Kidney epithelial cell (primary cell): ENCODE measurements around the gene HSFX2. TPM values are rescaled to one million over a fixed set of nuclear protein-coding genes. Genes with fewer than 3 reads are reported as not detected.
"Not testable (repeated sequence)": the region's sequence is repeated elsewhere in the genome, so short reads cannot be mapped to it uniquely, and the experiment has no call there.

Experiments used
- DNase-seq: peaks from one replicate; pipeline ENCODE4 v3.0.0-alpha.2; 2010; ENCODE audit warnings: low read depth
- H3K27me3 ChIP-seq: 2 replicates; pipeline ENCODE4 v1.6.0; 2011; ENCODE audit warnings: low read length; ENCODE audit not compliant: control insufficient read depth, insufficient read depth
- H3K36me3 ChIP-seq: 2 replicates; pipeline ENCODE4 v1.5.1; 2011; ENCODE audit warnings: low read length; ENCODE audit not compliant: control insufficient read depth, insufficient read depth
- H3K4me3 ChIP-seq: 2 replicates; pipeline ENCODE4 v1.5.1; 2011; ENCODE audit warnings: low read depth, mild to moderate bottlenecking, control low read depth, low read length
- CTCF ChIP-seq: IDR thresholded peaks from 2 replicates; pipeline ENCODE4 v1.5.1; 2011; ENCODE audit warnings: mild to moderate bottlenecking, moderate library complexity, low read length, control low read depth, inconsistent platforms; ENCODE audit not compliant: insufficient read depth, poor library complexity, severe bottlenecking
- total RNA-seq: library from RNA; depleted of rRNA; stranded (reverse); fragments of >200 nt; gene quantifications from 2 replicates; pipeline ENCODE4 v1.2.3, GENCODE V29; 2015

Gene HSFX2, protein sequence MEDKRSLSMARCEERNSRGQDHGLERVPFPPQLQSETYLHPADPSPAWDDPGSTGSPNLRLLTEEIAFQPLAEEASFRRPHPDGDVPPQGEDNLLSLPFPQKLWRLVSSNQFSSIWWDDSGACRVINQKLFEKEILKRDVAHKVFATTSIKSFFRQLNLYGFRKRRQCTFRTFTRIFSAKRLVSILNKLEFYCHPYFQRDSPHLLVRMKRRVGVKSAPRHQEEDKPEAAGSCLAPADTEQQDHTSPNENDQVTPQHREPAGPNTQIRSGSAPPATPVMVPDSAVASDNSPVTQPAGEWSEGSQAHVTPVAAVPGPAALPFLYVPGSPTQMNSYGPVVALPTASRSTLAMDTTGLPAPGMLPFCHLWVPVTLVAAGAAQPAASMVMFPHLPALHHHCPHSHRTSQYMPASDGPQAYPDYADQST
- total RNA-seq, result 0.17 TPM in 1 of 2 replicates, not detected in the other

DNA sequence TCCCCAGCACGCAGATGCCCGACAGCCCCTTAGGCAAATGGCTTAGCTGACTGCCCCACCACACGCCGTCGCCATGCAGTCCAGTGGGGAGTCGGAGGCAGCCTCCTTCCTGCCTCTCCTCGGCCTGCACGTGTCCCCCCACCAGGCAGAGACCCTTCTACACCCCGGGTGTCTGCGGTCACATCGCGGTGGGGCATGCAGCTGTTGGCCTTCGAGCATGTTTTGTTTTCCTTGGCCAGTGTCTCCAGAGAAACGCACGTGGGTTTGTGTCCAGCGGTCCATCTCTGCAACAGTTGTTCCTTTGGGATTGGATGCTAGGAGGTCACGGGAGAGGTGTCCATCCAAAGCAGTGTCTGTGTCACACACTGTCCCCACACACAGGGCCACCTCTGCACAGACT is at the start of gene HSFX2:
HSFX2 (minus strand) TSS at position 101 of the 400 bp plus-strand sequence. CDS start 614 bp downstream, outside the sequence.
- H3K4me3 ChIP-seq, H3K27me3 ChIP-seq, DNase-seq, H3K36me3 ChIP-seq: not testable (repeated sequence)

DNA sequence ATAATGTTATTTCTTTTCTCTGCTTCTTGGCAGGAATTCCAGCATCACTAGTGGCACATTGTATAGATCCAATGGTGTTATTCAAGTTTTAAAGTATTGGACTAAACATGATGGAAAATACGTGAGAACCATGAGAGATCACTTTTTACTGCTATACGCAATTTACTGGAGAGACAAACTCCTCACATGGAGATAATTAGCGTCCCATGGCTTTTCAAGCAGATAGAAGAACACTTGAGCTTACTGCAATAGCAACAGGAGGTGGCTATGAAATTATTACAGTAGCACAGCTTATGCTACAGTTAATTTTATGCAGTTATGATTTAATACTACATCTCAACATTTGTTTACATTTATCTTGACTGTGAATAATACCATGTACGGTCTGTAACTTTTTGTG is 48.4 kb upstream of the HSFX2 start:
- Histone ChIP-seq H3K4me3 (no peak overlapping the region), H3K27me3 (no peaks in the 10 kb centered on the region), H3K36me3 (no peaks in the 10 kb centered on the region)
- DNase-seq, result no peak
- TF ChIP-seq CTCF, result no peak

- Histone ChIP-seq H3K27me3 (no peaks in the 10 kb centered on the region), H3K4me3 (no peak overlapping the region), H3K36me3 (no peaks in the 10 kb centered on the region)
- TF ChIP-seq CTCF, result no peak
- no peak for DNase-seq
Measured at GRCh38 chrX:149641835-149642234, 46.7 kb upstream of the HSFX2 start.

DNA sequence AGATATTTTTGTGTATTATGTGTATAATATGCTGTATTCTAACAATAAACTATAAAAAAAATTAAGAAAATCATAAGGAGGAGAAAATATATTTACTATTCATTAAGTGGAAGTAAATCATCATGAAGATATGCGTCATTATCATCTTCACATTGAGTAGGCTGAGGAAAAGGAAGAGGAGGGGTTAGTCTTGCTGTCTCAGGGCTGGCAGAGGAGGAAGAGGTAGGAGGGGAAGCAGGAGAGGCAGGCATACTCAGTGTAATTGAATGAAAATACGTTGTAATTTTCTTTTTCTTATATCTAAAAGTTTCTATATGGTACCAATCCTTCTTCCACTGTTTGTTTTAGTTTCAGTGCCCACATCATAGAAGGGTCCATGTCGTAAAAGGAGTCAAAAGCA is 46.3 kb upstream of the HSFX2 start:
- no peak overlapping the region for H3K4me3 ChIP-seq
- H3K36me3 ChIP-seq, result no peaks in the 10 kb centered on the region
- no peaks in the 10 kb centered on the region for H3K27me3 ChIP-seq
- no peak for DNase-seq
- no peak for TF ChIP-seq CTCF

- H3K36me3 ChIP-seq, result no peaks in the 10 kb centered on the region
- TF ChIP-seq CTCF, result no peak
- no peaks in the 10 kb centered on the region for H3K27me3 ChIP-seq
- no peak for DNase-seq
- no peak overlapping the region for H3K4me3 ChIP-seq
Measured at GRCh38 chrX:149639568-149639967, 44.5 kb upstream of the HSFX2 start.

GRCh38 chrX:149638860-149639259 is 43.7 kb upstream of the HSFX2 start:
- Histone ChIP-seq H3K27me3 (no peaks in the 10 kb centered on the region), H3K4me3 (no peak overlapping the region), H3K36me3 (no peaks in the 10 kb centered on the region)
- TF ChIP-seq CTCF, result no peak
- no peak for DNase-seq
